Measurements from ENCODE around the gene ICE2. TPM values are rescaled to one million over a fixed set of nuclear protein-coding genes. Genes with fewer than 3 reads are reported as not detected.

The ICE2 gene
- total and polyA plus RNA-seq, 4 donors = 5.7 to 26.6 (median 16.8) TPM

- Histone ChIP-seq H3K36me3 (ENCODE audit: control insufficient read depth in 4 of 4, insufficient read depth in 3 of 4, low read depth in 1 of 4, low read length in 3 of 4) (peaks cover 13 to 46% (median 39%) of the 10 kb centered on the region in 4 donors), H3K27ac (ENCODE audit: low read depth in 1 of 2, low read length in 2 of 2) (no peak overlapping the region), H3K9me3 (ENCODE audit: control insufficient read depth in 4 of 4, low read length in 3 of 4) (no peaks in the 10 kb centered on the region), H3K9ac (ENCODE audit: low read depth in 1 of 2, low read length in 2 of 2) (no peak overlapping the region), H3K4me1 (ENCODE audit: control insufficient read depth in 4 of 4, insufficient read depth in 4 of 4, low read length in 3 of 4) (peaks cover 0 to 3% (median 0%) of the 10 kb centered on the region in 4 donors), H3K27me3 (ENCODE audit: control insufficient read depth in 4 of 4, insufficient read depth in 4 of 4, low read length in 3 of 4) (no peaks in the 10 kb centered on the region), H3K4me3 (ENCODE audit: low read depth in 1 of 3, low read length in 3 of 3) (no peak overlapping the region)
- DNase-seq (ENCODE audit: low spot score) = no peak
- WGBS = 70% methylated on average over 3 of the region's 3 CpGs
- TF ChIP-seq HNF4G (IDR thresholded peaks at IDR 0.05) (no peak), RXRA (IDR thresholded peaks at IDR 0.05) (no peak), REST (IDR thresholded peaks at IDR 0.05) (no peak), FOXA1 (IDR thresholded peaks at IDR 0.05) (no peak), FOXA2 (IDR thresholded peaks at IDR 0.05) (no peak), EGR1 (IDR thresholded peaks at IDR 0.05; ENCODE audit: low read depth in 2 of 2) (no peak), MAX (IDR thresholded peaks at IDR 0.05) (no peak), HNF4A (conservative IDR thresholded peaks at IDR 0.05) (no peak), YY1 (IDR thresholded peaks at IDR 0.05) (no peak), NR2F2 (IDR thresholded peaks at IDR 0.05) (no peak), ZBTB33 (IDR thresholded peaks at IDR 0.05) (no peak), CTCF (IDR thresholded peaks at IDR 0.05; ENCODE audit: low read depth, low read length, missing input control) (no peak), RAD21 (IDR thresholded peaks at IDR 0.05) (no peak), JUND (IDR thresholded peaks at IDR 0.05) (no peak), ATF3 (IDR thresholded peaks at IDR 0.05) (no peak), TAF1 (conservative IDR thresholded peaks at IDR 0.05) (no peak), SP1 (IDR thresholded peaks at IDR 0.05) (no peak), GABPA (IDR thresholded peaks at IDR 0.05 in 1 of 2, conservative IDR thresholded peaks at IDR 0.05 in 1 of 2) (no peak)
Measured at GRCh38 chr15:60509470-60509869, 30.5 kb upstream of the ICE2 start.

Measured in liver (tissue), 9 donors.